Measurements from ENCODE around the gene UBL3. TPM values are rescaled to one million over a fixed set of nuclear protein-coding genes. Genes with fewer than 3 reads are reported as not detected.

Gene UBL3
- total RNA-seq, 1 donor from 2014 or later, result 23.6 TPM

DNA sequence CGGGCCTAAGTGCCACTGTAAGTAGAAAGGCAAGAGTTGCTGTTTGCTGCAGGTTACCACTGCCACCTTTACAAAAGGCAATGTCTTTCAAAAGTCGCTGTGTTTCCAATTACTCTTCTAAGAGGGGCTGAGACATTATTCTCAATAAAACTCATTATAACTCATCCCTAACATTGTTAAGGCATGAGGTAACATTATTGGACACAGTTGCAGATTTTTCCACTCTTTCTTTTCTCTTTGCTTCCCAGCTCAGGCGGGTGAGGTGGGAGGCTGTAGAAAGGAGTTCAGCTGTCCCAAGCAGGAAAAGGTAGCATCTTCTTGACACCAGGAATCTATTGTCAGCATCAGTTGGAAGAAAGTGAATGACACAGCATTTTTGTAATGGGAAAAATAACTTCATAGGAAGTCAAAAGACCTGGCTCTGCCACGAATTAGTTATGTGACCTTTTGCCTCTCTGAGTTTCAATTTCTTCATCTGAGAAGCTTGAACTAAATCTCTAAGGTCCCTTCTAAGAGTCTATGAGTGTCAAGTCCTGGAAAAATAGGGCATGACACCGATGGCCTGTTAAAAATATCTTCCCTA is 2.1 kb upstream of the UBL3 start:
- no peak for DNase-seq (ENCODE audit: low spot score in 2 of 2, unreplicated experiment in 2 of 2)
- TF ChIP-seq, protein P1, sequence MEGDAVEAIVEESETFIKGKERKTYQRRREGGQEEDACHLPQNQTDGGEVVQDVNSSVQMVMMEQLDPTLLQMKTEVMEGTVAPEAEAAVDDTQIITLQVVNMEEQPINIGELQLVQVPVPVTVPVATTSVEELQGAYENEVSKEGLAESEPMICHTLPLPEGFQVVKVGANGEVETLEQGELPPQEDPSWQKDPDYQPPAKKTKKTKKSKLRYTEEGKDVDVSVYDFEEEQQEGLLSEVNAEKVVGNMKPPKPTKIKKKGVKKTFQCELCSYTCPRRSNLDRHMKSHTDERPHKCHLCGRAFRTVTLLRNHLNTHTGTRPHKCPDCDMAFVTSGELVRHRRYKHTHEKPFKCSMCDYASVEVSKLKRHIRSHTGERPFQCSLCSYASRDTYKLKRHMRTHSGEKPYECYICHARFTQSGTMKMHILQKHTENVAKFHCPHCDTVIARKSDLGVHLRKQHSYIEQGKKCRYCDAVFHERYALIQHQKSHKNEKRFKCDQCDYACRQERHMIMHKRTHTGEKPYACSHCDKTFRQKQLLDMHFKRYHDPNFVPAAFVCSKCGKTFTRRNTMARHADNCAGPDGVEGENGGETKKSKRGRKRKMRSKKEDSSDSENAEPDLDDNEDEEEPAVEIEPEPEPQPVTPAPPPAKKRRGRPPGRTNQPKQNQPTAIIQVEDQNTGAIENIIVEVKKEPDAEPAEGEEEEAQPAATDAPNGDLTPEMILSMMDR (IDR thresholded peaks at IDR 0.05; ENCODE audit: unreplicated experiment), result no peak
- H3K27ac Mint-ChIP-seq, result peak overlapping the region; percentile 98

DNA sequence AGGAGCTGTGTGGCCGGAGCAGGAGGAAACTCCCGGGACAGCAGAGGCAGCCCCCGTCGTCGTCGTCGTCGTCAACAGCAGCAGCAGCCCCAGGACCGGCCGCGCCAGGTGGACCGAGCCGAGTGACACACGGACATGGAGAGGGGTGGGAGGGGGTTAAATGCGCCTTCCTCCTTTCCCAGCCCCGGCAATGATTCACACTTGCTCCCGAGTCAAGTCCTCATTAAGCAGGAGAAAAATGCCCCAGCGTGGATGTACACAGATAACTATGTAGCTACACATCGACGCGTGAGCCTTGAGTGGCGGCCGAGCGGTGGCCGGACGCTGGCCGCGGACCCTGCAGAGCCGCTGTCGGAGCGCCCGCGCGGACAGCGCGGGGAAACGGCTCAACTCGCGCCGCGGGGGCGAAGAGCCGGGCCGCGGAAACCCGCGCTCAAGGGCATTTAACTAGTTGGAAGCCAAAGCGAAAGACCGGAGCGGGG is 645 bp downstream of the UBL3 start:
- H3K4me1 Mint-ChIP-seq, result peaks cover 51% of the 10 kb centered on the region
- H3K4me3 Mint-ChIP-seq, result peak overlapping the region; percentile 93
- no peaks in the 10 kb centered on the region for H3K9me3 Mint-ChIP-seq
- TF ChIP-seq, protein P1 (IDR thresholded peaks at IDR 0.05; ENCODE audit: unreplicated experiment), result no peak
- peak in 1 of 2 experiments; percentile 55 for DNase-seq (ENCODE audit: low spot score in 2 of 2, unreplicated experiment in 2 of 2)
- peak overlapping the region; percentile 96 for H3K27ac Mint-ChIP-seq
- H3K27me3 Mint-ChIP-seq (ENCODE audit: low read depth), result no peaks in the 10 kb centered on the region
- H3K36me3 Mint-ChIP-seq, result no peaks in the 10 kb centered on the region

More for the DNA sequence above, 2.1 kb upstream of the UBL3 start:
- H3K4me3 Mint-ChIP-seq, result no peak overlapping the region
- no peaks in the 10 kb centered on the region for H3K9me3 Mint-ChIP-seq
- no peaks in the 10 kb centered on the region for H3K36me3 Mint-ChIP-seq
- H3K27me3 Mint-ChIP-seq (ENCODE audit: low read depth), result no peaks in the 10 kb centered on the region
- peaks cover 51% of the 10 kb centered on the region for H3K4me1 Mint-ChIP-seq

DNA sequence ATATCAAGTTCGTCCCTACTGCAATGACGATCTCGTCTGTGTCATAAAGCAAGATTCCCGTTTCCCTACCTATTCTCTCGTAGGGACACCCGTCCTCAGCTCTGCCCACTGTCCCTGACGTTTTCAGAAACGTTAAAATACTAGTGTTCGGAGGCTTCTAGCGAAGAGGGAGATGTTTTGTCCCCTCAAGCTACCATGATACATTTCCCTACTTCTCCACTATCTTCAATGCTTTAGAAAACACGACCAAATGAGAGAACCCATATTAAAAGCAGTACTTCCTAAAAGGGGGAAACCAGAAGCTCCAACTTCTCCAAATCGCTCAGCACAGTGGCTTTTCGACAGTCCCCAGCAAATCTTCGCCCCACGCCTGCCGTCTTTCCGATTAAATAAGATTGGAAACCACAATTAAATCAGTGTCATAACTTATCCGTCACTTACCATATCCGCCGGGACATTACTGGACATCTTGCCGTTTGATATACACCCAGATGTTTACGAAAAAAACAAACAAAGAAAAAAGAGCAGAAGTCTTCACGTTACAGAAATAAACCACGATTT is 1.3 kb downstream of the UBL3 start:
- Mint-ChIP-seq H3K36me3 (no peaks in the 10 kb centered on the region), H3K4me1 (peaks cover 49% of the 10 kb centered on the region), H3K27me3 (ENCODE audit: low read depth) (no peaks in the 10 kb centered on the region), H3K4me3 (peak overlapping the region; percentile 93), H3K27ac (peak overlapping the region; percentile 96), H3K9me3 (no peaks in the 10 kb centered on the region)
- TF ChIP-seq, protein P1 (IDR thresholded peaks at IDR 0.05; ENCODE audit: unreplicated experiment), result no peak
- no peak for DNase-seq (ENCODE audit: low spot score in 2 of 2, unreplicated experiment in 2 of 2)

DNA sequence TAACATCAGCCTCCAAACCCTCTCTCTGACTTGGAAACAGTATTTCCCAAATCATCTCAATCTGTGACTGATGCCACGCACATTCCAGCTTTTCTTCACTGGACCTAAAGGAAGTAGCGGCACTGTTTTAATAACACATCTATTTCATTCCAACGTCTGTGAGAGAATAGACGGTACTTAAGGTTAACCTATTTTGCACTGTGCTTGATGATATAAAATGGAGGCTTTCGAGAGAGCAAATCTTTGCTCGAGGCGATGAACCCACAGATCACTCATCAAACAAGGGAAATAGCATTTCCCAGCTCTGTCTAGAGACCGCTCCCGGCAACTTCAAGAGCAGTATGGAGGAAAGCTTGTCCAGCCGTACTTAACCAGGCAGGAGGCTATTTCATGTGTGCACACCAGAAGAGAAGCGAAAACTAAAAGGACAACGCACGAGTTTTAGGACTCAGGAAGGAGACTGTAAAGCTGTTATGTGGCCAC is 2.9 kb downstream of the UBL3 start:
- Mint-ChIP-seq H3K36me3 (no peaks in the 10 kb centered on the region), H3K9me3 (no peaks in the 10 kb centered on the region), H3K4me3 (peak overlapping the region; percentile 93), H3K27me3 (ENCODE audit: low read depth) (no peaks in the 10 kb centered on the region), H3K4me1 (peaks cover 52% of the 10 kb centered on the region), H3K27ac (peak overlapping the region; percentile 89)
- TF ChIP-seq, protein P1 (IDR thresholded peaks at IDR 0.05; ENCODE audit: unreplicated experiment), result no peak
- no peak for DNase-seq (ENCODE audit: low spot score in 2 of 2, unreplicated experiment in 2 of 2)

DNA sequence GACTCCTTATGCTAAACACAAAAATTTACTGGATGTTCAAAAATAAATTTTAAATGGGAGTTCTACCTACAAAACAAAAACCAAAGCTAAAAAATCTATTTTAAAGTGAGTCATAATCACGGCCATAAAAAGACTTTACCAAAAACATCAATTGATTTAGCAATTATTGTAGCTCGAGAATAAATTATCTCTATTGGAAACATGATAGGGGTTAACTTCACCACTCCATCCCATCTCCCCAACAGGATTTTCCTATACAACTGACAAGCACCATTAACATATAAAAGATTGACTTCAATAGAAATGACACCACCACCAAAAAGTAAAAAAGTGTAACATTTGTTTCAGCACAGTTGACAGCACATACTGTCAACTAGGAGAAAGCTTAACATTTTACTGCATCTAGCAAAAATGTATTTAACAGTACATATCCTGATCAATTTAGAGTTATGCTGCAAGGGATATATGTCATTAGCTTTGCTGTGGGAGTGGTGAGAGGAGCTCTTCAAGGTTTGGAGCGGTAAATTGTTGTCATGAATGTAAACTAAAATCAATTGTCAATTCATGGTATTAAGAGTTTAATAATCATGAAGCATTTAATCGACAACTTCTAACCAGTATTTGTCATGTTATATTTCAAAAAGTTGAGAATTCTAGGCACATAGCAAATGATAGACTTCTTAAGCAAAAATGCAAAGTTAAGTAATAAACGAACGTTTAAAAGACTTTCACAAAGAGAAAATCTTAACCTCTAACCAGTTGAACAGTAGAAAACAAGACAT is 3.8 kb downstream of the UBL3 start:
- Mint-ChIP-seq H3K4me3 (peak overlapping the region; percentile 93), H3K9me3 (no peaks in the 10 kb centered on the region), H3K27ac (peak overlapping the region; percentile 89), H3K36me3 (no peaks in the 10 kb centered on the region), H3K4me1 (peaks cover 56% of the 10 kb centered on the region), H3K27me3 (ENCODE audit: low read depth) (no peaks in the 10 kb centered on the region)
- no peak for DNase-seq (ENCODE audit: low spot score in 2 of 2, unreplicated experiment in 2 of 2)
- TF ChIP-seq, protein P1 (IDR thresholded peaks at IDR 0.05; ENCODE audit: unreplicated experiment), result no peak
